Breast epithelium (tissue), 4 donors: ENCODE results near the gene OR10H1. TPM values are rescaled to one million over a fixed set of nuclear protein-coding genes. Genes with fewer than 3 reads are reported as not detected.
A peak's percentile ranks its signal among the peaks of the same experiment; 100 is the strongest.
"Not testable (repeated sequence)": the region's sequence is repeated elsewhere in the genome, so short reads cannot be mapped to it uniquely, and the experiment has no call there.

Source experiments
- DNase-seq, 2 donors: peaks; one replicate each; pipeline ENCODE4 v3.0.0-alpha.2; 2019; ENCODE audit warnings: low spot score in 2 of 2
- H3K27ac ChIP-seq, 2 donors: fragments of 200-600 bp; sonication (generic) in 1 of 2; one replicate each; pipeline ENCODE4 v1.5.1; 2016 to 2019; ENCODE audit warnings: mild to moderate bottlenecking in 1 of 2
- H3K27me3 ChIP-seq, 2 donors: fragments of 200-600 bp; sonication (generic) in 1 of 2; one replicate each; pipeline versions ENCODE4 v1.5.1 to v1.6.0; 2017 to 2019; ENCODE audit warnings: control low read depth in 1 of 2, mild to moderate bottlenecking in 1 of 2
- H3K36me3 ChIP-seq: fragments of 200-600 bp; one replicate; pipeline ENCODE4 v1.5.1; 2019
- H3K4me1 ChIP-seq, 2 donors: fragments of 200-600 bp; sonication (generic); one replicate each; pipeline ENCODE4 v1.5.1; 2016 to 2019; ENCODE audit warnings: control low read depth in 1 of 2
- H3K4me3 ChIP-seq, 3 donors: fragments of 200-600 bp; sonication (generic); 1 replicate in 2 of 3; 2 replicates in 1 of 3; pipeline ENCODE4 v1.5.1; 2016 to 2019; ENCODE audit warnings: mild to moderate bottlenecking in 3 of 3, moderate library complexity in 2 of 3
- H3K9me3 ChIP-seq, 2 donors: fragments of 200-600 bp; sonication (generic) in 1 of 2; one replicate each; pipeline ENCODE4 v1.5.1; 2016 to 2019; ENCODE audit warnings: control low read depth in 1 of 2
- POLR2A ChIP-seq: fragments of 450-650 bp; IDR thresholded peaks from one replicate; pipeline ENCODE4 v1.6.1; 2016; ENCODE audit warnings: antibody characterized with exemption, mild to moderate bottlenecking, moderate library complexity
- POLR2AphosphoS5 ChIP-seq, 3 donors: sonication (generic); formaldehyde crosslinking; IDR thresholded peaks; one replicate each; pipeline ENCODE4 v1.6.1; 2017; ENCODE audit warnings: antibody characterized with exemption in 3 of 3
- intact Hi-C: fragments of 100-400 bp; cut with DNase I; formaldehyde crosslinking; loops from one replicate; pipeline ENCODE4 v1.15.1; 2023; ENCODE audit warnings: low total_unique reads
- total RNA-seq, 3 donors: library from RNA; depleted of rRNA; stranded (reverse); fragments of >200 nt; gene quantifications; one replicate each; pipeline ENCODE4 v1.1.0, GENCODE V29; 2016
- TF ChIP-seq, protein P1 (sequence below), 3 donors: fragments of 450-650 bp; IDR thresholded peaks; one replicate each; pipeline ENCODE4 v1.5.1; 2016 to 2017; ENCODE audit warnings: antibody characterized with exemption in 3 of 3, mild to moderate bottlenecking in 3 of 3, moderate library complexity in 3 of 3

OR10H1 gene
- total RNA-seq, 3 donors from 2014 or later = not detected

DNA sequence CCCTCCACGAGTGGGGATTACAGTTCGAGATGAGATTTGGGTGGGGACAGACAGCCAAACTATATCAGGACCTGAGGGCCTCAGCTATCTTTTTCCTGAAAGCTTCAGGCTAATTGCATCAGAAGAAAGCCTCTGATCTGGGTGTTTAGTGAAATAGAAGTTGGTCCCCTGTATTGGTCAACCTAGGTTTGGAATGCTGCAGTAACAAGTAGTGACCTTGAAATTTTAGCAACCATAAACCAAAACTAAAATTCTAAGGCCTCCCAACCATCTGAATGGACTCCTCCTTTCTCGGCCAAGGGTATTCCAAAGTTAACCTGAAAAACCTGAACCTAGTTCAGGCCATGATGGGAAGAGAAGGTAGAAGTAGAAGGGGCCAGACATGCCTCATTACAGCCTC is 34.9 kb upstream of the OR10H1 start:
- no peak for DNase-seq
- intact Hi-C loops = no loop called here
- H3K36me3 ChIP-seq = no peaks in the 10 kb centered on the region
- no peaks in the 10 kb centered on the region for H3K4me1 ChIP-seq
- no peak overlapping the region for H3K27ac ChIP-seq
- TF ChIP-seq POLR2A = no peak
- no peak for TF ChIP-seq POLR2AphosphoS5 (IDR thresholded peaks at IDR 0.05)
- TF ChIP-seq, protein P1, sequence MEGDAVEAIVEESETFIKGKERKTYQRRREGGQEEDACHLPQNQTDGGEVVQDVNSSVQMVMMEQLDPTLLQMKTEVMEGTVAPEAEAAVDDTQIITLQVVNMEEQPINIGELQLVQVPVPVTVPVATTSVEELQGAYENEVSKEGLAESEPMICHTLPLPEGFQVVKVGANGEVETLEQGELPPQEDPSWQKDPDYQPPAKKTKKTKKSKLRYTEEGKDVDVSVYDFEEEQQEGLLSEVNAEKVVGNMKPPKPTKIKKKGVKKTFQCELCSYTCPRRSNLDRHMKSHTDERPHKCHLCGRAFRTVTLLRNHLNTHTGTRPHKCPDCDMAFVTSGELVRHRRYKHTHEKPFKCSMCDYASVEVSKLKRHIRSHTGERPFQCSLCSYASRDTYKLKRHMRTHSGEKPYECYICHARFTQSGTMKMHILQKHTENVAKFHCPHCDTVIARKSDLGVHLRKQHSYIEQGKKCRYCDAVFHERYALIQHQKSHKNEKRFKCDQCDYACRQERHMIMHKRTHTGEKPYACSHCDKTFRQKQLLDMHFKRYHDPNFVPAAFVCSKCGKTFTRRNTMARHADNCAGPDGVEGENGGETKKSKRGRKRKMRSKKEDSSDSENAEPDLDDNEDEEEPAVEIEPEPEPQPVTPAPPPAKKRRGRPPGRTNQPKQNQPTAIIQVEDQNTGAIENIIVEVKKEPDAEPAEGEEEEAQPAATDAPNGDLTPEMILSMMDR (IDR thresholded peaks at IDR 0.05) = no peak
- H3K9me3 ChIP-seq = peaks cover 0 to 5% of the 10 kb centered on the region in 2 donors
- H3K27me3 ChIP-seq = no peaks in the 10 kb centered on the region
- no peak overlapping the region for H3K4me3 ChIP-seq

DNA sequence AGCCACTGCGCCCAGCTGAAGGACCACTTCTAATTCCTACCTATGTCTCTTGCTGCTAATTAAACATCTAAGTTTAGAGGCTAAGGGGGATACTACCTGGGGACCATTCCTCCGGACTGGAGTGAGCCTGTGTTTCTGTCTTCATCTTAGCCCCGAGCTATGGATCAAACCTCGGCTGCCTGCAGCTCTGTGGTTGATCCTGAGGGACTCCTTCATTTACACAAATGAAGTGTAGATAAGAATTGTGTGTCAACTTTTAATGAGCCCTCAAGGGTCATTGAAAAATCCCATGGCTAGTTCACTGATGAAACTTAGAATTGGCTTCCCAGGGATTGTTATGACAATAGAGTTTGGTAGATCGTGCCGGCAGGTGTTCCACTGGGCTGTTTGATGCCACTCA is 31.5 kb upstream of the OR10H1 start:
- no peaks in the 10 kb centered on the region for H3K36me3 ChIP-seq
- H3K4me1 ChIP-seq = no peaks in the 10 kb centered on the region
- no peak overlapping the region for H3K27ac ChIP-seq
- no peak overlapping the region for H3K4me3 ChIP-seq
- peaks cover 0 to 2% of the 10 kb centered on the region in 2 donors for H3K9me3 ChIP-seq
- no peak for DNase-seq
- intact Hi-C loops = no loop called here
- no peaks in the 10 kb centered on the region for H3K27me3 ChIP-seq
- TF ChIP-seq POLR2AphosphoS5 (IDR thresholded peaks at IDR 0.05) (no peak), POLR2A (no peak)
- TF ChIP-seq, protein P1 (IDR thresholded peaks at IDR 0.05) = no peak

DNA sequence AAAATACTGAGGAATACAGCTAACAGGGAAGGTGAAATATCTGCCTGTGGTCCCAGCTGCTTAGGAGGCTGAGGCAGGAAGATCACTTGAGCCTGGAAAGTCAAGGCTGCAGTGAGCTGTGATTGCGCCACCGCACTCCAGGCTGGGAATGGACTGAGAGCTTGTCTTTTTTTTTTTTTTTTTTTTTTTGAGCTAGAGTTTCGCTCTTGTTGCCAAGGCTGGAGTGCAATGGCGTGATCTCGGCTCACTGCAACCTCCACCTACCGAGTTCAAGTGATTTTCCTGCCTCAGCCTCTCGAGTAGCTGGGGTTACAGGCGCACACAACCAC is 28.4 kb upstream of the OR10H1 start:
- H3K36me3 ChIP-seq, intact Hi-C loops, H3K4me3 ChIP-seq, H3K27me3 ChIP-seq, H3K4me1 ChIP-seq, H3K9me3 ChIP-seq, H3K27ac ChIP-seq: not testable (repeated sequence)
- peak in 1 of 2 donors; percentile 65 for DNase-seq

DNA sequence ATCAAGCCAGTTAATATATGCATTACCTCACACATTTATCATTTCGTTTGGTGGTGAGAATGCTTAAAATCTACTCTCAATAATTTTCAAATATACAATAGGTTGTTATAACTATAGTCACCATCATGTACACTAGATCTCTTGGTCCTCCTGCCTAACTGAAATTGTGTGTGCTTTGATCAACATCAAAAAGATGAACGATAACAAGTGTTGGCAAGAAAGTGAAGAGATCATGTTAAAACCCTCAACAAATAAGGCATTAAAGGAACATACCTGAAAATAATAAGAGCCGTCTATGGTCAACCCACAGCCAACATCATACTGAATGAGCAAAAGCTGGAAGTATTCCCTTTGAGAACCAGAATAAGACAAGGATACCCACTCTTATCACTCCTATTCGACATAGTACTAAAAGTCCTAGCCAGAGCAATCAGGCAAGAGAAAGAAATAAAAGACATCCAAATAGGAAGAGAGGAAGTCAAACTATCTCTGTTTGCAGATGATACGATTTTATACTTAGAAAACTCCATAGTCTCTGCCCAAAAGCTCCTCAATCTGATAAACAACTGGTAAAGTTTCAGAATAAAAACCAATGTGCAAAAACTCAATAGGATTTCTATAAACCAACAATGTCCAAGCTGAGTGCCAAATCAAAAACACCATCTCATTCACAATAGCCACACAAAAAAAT is 27.9 kb upstream of the OR10H1 start:
- Histone ChIP-seq H3K4me1 (no peaks in the 10 kb centered on the region), H3K27ac (no peak overlapping the region), H3K9me3 (no peaks in the 10 kb centered on the region), H3K27me3 (no peaks in the 10 kb centered on the region), H3K36me3 (no peaks in the 10 kb centered on the region), H3K4me3 (no peak overlapping the region)
- TF ChIP-seq, protein P1 (IDR thresholded peaks at IDR 0.05) = no peak
- TF ChIP-seq POLR2A (no peak), POLR2AphosphoS5 (IDR thresholded peaks at IDR 0.05) (no peak)
- DNase-seq = no peak
- intact Hi-C loops = no loop called here

DNA sequence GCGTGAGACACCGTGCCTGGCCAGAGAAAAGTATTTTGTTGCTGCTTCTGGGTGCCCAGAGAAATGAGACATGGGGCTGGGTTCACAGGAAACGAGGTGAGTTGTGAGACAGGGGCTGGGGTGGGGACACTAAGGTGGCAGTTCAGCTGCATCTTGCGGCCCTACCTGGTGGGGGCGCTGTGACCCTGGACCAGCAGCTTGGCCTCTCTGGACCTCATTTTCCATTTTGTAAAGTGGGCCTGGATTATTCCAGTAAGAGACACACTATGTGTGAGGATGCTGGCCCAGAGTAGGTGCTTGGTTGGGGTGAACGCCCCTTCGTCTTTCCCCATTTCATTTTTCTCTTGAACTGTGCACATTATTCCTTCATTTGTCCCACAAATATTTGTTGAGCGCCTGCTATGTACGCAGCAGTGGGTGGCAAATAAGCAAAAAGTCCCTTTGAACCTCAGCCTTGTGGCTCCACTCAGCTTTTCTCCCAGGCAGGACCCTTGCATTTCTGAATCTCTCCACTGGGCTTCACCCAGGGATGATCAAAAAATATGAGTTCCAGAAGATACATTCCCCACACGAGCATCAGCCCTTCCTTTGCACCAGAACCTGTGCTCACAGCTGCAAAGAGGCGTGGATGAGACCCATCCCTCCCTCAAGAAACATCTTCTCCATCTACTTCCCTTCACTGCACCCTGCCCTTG is 26.6 kb upstream of the OR10H1 start:
- no peak for DNase-seq
- Histone ChIP-seq H3K36me3 (no peaks in the 10 kb centered on the region), H3K27ac (no peak overlapping the region), H3K9me3 (no peaks in the 10 kb centered on the region), H3K4me1 (no peaks in the 10 kb centered on the region), H3K4me3 (no peak overlapping the region), H3K27me3 (no peaks in the 10 kb centered on the region)
- TF ChIP-seq POLR2AphosphoS5 (IDR thresholded peaks at IDR 0.05) = no peak
- intact Hi-C loops = no loop called here

DNA sequence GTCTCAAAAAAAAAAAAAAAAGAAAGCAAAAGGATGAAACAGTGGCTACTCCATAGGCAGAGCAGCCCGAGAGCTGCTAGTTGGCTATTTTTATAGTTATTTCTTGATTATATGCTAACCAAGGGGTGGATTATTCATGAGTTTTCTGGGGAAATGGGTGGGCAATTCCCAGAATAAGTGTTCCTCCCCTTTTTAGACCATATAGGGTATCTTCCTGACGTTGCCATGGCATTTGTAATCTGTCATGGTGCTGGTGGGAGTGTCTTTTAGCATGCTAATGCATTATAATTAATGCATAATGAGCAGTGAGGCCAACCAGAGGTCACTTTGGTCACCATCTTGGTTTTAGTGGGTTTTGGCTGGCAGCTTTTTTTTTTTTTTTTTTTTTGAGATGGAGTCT is 25.4 kb upstream of the OR10H1 start:
- DNase-seq = no peak
- Histone ChIP-seq H3K4me1 (no peaks in the 10 kb centered on the region), H3K27ac (no peak overlapping the region), H3K27me3 (no peaks in the 10 kb centered on the region), H3K9me3 (no peaks in the 10 kb centered on the region), H3K4me3 (no peak overlapping the region), H3K36me3 (no peaks in the 10 kb centered on the region)
- intact Hi-C loops = no loop called here
- TF ChIP-seq POLR2A (no peak), POLR2AphosphoS5 (IDR thresholded peaks at IDR 0.05) (no peak)
- TF ChIP-seq, protein P1 (IDR thresholded peaks at IDR 0.05) = no peak

DNA sequence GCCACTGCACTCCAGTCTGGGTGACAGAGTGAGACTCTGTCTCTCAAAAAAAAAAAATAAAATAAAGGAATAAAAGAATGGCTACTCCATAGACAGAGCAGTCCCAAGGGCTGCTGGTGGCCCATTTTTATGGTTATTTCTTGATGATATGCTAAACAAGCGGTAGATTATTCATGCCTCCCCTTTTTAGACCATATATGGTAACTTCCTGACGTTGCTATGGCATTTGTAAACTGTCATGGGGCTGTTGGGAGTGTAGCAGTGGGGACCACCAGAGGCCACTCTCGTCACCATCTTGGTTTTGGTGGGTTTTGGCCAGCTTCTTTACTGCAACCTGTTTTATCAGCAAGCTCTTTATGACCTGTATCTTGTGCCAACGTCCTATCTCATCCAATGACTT is 24.4 kb upstream of the OR10H1 start:
- intact Hi-C loops, H3K27ac ChIP-seq, H3K4me3 ChIP-seq, H3K9me3 ChIP-seq, H3K36me3 ChIP-seq, DNase-seq, H3K27me3 ChIP-seq, H3K4me1 ChIP-seq: not testable (repeated sequence)
